Bronchial epithelial cell (primary cell): Measurements from ENCODE around the gene CD248. TPM values are rescaled to one million over a fixed set of nuclear protein-coding genes. Genes with fewer than 3 reads are reported as not detected.
A peak's percentile ranks its signal among the peaks of the same experiment; 100 is the strongest.

Experiments used
- DNase-seq: peaks from one replicate; pipeline ENCODE4 v3.0.0-alpha.2; 2010; ENCODE audit warnings: low read depth
- FAIRE-seq: peaks from 2 replicates; lab custom pipeline; 2011; peaks lifted over from hg19 to GRCh38; lab: Jason Lieb, UNC
- H3K27me3 ChIP-seq: 2 replicates; pipeline ENCODE4 v1.5.1; 2011; ENCODE audit warnings: low read length; ENCODE audit not compliant: control insufficient read depth, insufficient read depth
- H3K36me3 ChIP-seq: 2 replicates; pipeline ENCODE4 v1.5.1; 2011; ENCODE audit warnings: low read length; ENCODE audit not compliant: control insufficient read depth, insufficient read depth
- H3K4me3 ChIP-seq: 2 replicates; pipeline ENCODE4 v1.5.1; 2011; ENCODE audit warnings: mild to moderate bottlenecking, low read depth, low read length, control low read depth
- total RNA-seq: library from RNA; depleted of rRNA; stranded (reverse); fragments of >200 nt; gene quantifications from 2 replicates; pipeline ENCODE4 v1.2.1, GENCODE V29; 2014
- TF ChIP-seq, protein P1 (sequence below): IDR thresholded peaks from 2 replicates; pipeline ENCODE4 v1.5.1; 2011; ENCODE audit warnings: mild to moderate bottlenecking, moderate library complexity, low read length, control low read depth, inconsistent platforms; ENCODE audit not compliant: insufficient read depth, severe bottlenecking

CD248 gene
- total RNA-seq, 1 donor from 2014 or later = under 0.01 TPM

DNA sequence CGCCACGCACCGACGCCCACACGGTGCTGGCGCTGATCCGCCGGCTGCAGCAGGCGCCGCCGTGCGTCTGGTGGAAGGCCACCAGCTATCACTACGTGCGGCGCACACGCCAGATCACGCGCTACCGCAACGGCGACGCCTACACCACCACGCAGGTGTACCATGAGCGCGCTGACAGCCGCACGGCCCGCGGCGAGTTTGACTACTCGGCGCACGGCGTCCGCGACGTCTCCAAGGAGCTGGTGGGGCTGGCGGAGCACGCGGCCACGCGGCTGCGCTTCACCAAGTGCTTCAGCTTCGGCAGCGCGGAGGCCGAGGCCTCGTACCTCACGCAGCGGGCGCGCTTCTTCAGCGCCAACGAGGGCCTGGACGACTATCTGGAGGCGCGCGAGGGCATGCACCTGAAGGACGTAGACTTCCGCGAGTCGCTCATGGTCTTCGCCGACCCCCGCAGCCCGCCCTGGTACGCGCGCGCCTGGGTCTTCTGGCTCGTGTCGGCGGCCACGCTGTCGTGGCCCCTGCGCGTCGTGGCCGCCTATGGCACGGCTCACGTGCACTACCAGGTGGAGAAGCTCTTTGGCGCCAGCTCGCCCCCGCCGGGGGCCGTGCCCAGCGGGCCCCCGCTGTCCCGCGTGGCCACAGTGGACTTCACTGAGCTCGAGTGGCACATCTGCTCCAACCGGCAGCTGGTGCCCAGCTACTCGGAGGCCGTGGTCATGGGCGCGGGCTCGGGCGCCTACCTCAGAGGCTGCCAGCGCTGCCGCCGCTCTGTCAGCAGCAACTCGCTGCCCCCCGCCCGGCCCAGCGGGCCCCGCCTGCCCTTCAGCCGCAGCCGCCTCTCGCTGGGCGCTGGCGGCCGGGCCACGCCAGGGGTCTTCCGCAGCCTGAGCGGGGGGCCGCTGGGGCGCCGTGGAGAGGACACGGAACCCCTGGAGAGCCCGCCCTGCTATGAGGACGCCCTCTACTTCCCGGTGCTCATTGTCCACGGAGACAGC, 21.9 kb downstream of the CD248 start:
- H3K27me3 ChIP-seq = peaks cover 9% of the 10 kb centered on the region
- no peaks in the 10 kb centered on the region for H3K36me3 ChIP-seq
- DNase-seq (no peak), FAIRE-seq (no peak)
- no peak overlapping the region for H3K4me3 ChIP-seq
- TF ChIP-seq, protein P1, sequence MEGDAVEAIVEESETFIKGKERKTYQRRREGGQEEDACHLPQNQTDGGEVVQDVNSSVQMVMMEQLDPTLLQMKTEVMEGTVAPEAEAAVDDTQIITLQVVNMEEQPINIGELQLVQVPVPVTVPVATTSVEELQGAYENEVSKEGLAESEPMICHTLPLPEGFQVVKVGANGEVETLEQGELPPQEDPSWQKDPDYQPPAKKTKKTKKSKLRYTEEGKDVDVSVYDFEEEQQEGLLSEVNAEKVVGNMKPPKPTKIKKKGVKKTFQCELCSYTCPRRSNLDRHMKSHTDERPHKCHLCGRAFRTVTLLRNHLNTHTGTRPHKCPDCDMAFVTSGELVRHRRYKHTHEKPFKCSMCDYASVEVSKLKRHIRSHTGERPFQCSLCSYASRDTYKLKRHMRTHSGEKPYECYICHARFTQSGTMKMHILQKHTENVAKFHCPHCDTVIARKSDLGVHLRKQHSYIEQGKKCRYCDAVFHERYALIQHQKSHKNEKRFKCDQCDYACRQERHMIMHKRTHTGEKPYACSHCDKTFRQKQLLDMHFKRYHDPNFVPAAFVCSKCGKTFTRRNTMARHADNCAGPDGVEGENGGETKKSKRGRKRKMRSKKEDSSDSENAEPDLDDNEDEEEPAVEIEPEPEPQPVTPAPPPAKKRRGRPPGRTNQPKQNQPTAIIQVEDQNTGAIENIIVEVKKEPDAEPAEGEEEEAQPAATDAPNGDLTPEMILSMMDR = no peak

DNA sequence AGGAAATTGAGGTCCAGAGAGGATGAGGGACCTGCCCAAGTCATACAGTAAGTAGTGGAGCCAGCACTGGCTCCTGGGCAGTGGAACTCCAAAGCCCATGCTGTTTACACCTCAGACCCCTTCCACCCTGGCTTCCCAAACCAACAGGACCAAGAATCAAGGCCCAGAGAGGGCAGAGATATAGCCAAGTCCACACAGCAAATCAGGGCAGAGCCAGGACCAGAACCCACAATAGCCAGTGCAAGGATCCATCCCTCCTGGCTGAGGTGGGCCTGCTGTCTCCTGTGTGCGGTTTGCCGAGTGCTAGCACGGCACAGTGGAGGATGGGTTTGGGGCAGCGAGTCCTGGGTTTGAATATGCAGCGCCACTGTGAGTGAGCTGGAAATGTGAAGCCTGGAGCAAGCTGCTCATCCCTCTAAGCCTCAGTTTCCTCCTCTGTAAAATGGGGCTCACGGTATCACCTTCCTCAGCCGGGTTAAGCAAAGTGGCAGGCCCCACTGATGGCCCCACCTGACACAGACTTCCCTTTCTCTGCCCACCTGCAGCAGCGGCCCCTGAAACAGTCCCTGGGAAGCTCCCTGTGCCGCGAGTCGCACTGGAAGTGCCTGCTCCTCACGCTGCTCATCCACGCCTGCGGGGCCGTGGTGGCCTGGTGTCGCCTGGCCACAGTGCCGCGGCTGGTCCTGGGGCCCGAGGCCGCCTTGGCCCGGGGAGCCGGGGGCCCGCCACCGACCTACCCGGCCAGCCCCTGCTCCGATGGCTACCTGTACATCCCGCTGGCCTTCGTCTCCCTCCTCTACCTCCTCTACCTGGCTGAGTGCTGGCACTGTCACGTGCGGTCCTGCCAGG, 22.8 kb downstream of the CD248 start:
- TF ChIP-seq, protein P1 = no peak
- Histone ChIP-seq H3K36me3 (no peaks in the 10 kb centered on the region), H3K27me3 (peaks cover 9% of the 10 kb centered on the region), H3K4me3 (no peak overlapping the region)
- FAIRE-seq = no peak
- no peak for DNase-seq

DNA sequence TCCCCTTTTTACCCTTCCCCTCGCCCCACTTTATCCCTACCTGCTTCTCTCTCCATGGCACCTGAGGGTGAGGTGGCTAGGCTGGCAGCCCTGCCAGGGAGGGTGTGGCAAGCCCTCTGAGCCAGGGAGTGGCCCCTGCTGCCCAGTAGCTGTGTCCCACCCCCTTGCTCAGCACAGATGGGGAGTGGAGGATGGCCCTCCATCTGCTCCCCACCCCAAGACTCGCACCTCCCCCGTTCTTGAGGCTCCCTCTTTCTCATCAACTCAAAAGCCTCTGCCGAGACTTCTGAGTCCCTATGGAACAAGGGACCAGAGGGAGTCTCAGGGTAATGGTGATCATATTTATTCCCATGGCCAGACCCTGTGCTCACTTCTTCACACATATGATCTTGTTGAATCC, 23.5 kb downstream of the CD248 start:
- Histone ChIP-seq H3K27me3 (peaks cover 9% of the 10 kb centered on the region), H3K4me3 (no peak overlapping the region), H3K36me3 (no peaks in the 10 kb centered on the region)
- DNase-seq (no peak), FAIRE-seq (no peak)
- TF ChIP-seq, protein P1 = no peak

DNA sequence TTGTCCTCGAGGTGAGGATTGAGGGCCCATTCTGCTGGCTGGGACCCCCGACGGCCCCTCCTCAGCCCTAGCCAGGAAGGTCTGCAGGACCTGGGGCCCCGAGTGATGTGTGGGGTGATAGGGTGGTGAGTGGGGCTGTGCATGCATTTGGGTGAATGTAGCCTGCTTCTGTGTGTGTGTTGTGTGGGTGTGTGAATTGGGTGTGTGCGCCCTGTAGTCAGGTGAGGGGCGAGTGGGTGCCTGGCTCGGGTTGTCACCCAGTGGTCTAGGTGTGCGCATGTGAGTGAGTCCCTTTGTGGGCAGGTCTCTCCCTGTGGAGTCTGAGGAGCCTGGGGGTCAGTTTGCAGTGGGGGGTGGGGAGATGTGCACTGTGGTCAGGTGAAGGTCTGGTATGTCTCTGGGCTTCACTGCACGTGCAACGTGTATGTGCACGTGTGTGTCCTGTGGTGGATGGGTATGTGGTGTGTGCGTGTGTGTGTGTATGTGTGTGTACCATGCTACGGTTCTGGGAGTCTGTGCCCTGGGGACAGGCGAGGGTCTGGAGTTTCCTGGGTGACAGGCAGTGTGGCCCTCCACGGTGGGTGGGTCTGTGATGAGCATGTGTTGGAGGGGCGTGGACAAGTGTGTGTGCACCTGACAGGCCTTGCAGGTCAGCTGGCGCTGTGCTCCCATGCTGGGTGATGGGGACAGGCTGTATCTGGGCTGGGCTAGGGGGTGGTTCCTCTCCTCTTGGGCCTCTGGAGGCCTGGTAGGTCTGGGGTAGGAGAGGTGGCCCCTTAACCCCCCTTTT, 24.1 kb downstream of the CD248 start:
- DNase-seq = no peak
- Histone ChIP-seq H3K36me3 (peaks cover 1% of the 10 kb centered on the region), H3K4me3 (no peak overlapping the region), H3K27me3 (peaks cover 9% of the 10 kb centered on the region)
- FAIRE-seq = peak; percentile 58
- TF ChIP-seq, protein P1 = no peak

DNA sequence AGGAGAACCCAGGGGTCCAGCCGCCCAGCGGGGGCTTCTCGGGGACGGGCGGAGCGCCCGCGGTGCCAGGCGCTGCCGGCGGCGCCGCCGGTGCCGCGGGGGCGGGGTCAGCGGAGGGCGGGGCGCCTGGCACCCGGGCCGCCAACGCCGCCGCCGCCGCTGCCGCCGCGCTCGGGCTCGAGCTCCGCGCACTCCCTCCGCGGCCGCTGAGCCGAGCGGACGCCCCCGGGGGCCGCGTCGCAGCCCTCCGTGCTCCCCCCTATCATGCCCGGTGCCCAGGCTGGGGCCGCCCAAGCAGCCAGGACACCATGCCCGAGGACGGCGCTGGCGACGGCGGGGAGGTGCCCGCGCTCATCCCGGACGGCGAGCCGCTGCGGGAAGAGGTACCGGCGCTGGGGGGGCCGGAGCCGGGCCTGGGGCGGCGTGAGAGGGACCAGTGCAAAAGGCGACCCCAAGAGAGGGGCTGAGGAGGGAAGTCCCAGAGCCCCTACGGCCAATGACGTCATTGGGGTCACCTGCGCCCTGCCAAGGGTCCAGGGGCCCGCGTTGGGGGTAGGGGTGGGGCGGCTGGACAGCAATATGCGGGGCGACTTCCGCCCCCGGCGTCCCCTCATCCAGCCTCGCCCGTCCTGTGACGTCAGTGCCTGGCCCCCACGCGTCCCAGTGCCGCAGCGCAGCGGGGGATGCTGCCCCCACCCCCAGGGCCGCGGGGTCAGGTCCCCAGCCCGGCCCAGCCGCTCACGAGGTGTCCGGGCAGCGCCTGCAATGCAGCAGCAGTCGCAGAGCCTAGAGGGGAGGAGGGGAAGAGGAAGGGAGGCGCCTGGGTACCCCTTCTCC, 24.9 kb downstream of the CD248 start, which contains the start of gene TMEM151A:
Gene TMEM151A (plus strand): TSS at position 189 of the 837 bp plus-strand sequence. CDS start 120 bp downstream, at position 309.
- peaks cover 1% of the 10 kb centered on the region for H3K36me3 ChIP-seq
- DNase-seq (no peak), FAIRE-seq (no peak)
- TF ChIP-seq, protein P1 = no peak
- H3K4me3 ChIP-seq = peak within 1 kb of the TSS; percentile 29
- H3K27me3 ChIP-seq = peaks cover 9% of the 10 kb centered on the region
